Measurements from ENCODE around the gene RUSC2. TPM values are rescaled to one million over a fixed set of nuclear protein-coding genes. Genes with fewer than 3 reads are reported as not detected.
"Not testable (repeated sequence)": the region's sequence is repeated elsewhere in the genome, so short reads cannot be mapped to it uniquely, and the experiment has no call there.

RUSC2 gene
- total and polyA plus RNA-seq, 2 donors (not counting 1 experiment from before 2014, with no cell fraction given) = 0.27 to 0.76 TPM

DNA sequence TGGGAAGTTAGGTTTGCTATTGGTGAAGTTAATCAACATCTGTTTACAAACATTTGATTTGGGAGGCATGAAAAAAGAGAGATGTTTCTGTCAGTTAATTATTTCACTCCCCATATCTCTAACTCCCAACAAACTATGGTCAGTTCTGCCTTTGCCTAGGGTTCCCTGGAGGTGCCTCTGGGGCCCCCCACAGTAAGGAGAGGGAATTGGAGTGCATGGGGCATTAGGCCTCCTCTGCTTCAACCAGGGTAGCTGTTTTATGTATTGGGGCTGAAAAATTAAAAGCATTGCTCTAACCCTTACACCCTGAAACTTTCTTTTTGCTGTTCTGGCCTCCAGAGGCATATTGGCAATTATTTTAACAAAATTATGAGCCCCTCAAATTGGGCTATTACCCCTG is 32.3 kb downstream of the RUSC2 start:
- H3K4me1 Mint-ChIP-seq = peaks cover 13% of the 10 kb centered on the region
- no peak for ATAC-seq (ENCODE audit: low read depth)

DNA sequence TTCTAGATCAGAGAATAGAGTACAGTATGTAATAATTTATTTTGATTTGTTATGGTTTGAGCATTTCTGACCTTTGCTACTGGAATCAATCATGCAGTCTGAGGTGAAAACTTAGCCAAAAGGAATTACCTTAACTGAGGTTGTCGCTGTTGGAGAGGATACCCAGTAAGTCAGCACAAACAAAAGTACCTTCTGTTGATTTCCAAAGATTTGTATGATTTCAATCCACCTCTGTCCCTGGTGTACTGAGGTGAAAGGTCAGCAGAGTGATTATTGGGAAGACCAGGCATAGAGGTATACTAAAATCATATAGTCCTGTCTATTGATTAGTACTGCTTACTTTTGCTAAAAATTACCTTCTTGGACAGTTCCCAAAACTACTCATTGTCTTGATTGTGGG is 32.8 kb downstream of the RUSC2 start:
- Histone ChIP-seq H3K4me3 (ENCODE audit: control extremely low read depth in 1 of 5, extremely low read depth in 1 of 5, insufficient read depth in 1 of 5, low read depth in 2 of 5, low read length in 4 of 5) (no peak overlapping the region), H3K27ac (ENCODE audit: low read length in 2 of 2) (no peak overlapping the region), H3K4me1 (ENCODE audit: control insufficient read depth in 2 of 2, insufficient read depth in 2 of 2, low read length in 2 of 2) (peaks cover 8 to 14% of the 10 kb centered on the region in 2 donors), H3K9ac (ENCODE audit: low read length) (no peak overlapping the region), H3K36me3 (replicated peaks in 1 of 2; ENCODE audit: control extremely low read depth in 1 of 2, control insufficient read depth in 1 of 2, extremely low read depth in 1 of 2, insufficient read depth in 2 of 2, low read length in 1 of 2) (no peaks in the 10 kb centered on the region), H3K27me3 (replicated peaks in 1 of 4; ENCODE audit: control extremely low read depth in 1 of 4, control insufficient read depth in 3 of 4, insufficient read depth in 4 of 4, low read length in 3 of 4) (no peaks in the 10 kb centered on the region), H3K4me2 (replicated peaks; ENCODE audit: low read depth, low read length, poor library complexity, severe bottlenecking) (no peak overlapping the region), H2AFZ (ENCODE audit: insufficient read depth, low read depth, low read length, poor library complexity, severe bottlenecking) (no peak overlapping the region), H4K20me1 (ENCODE audit: control insufficient read depth, insufficient read depth, low read length, poor library complexity, severe bottlenecking) (no peaks in the 10 kb centered on the region), H3K79me2 (ENCODE audit: control insufficient read depth, insufficient read depth, low read length) (no peaks in the 10 kb centered on the region), H3K9me3 (ENCODE audit: control extremely low read depth in 1 of 3, control insufficient read depth in 2 of 3, insufficient read depth in 1 of 3, low read length in 2 of 3) (no peaks in the 10 kb centered on the region)
- no CpG with 5 or more reads among the region's 1 CpG for WGBS (ENCODE audit: insufficient coverage)
- intact Hi-C loops (cut with micrococcal nuclease) = no loop called here
- no peak for TF ChIP-seq EZH2 (IDR thresholded peaks at IDR 0.05; ENCODE audit: borderline replicate concordance, insufficient read depth, low read depth, low read length, poor library complexity, severe bottlenecking)
- TF ChIP-seq, protein P1, sequence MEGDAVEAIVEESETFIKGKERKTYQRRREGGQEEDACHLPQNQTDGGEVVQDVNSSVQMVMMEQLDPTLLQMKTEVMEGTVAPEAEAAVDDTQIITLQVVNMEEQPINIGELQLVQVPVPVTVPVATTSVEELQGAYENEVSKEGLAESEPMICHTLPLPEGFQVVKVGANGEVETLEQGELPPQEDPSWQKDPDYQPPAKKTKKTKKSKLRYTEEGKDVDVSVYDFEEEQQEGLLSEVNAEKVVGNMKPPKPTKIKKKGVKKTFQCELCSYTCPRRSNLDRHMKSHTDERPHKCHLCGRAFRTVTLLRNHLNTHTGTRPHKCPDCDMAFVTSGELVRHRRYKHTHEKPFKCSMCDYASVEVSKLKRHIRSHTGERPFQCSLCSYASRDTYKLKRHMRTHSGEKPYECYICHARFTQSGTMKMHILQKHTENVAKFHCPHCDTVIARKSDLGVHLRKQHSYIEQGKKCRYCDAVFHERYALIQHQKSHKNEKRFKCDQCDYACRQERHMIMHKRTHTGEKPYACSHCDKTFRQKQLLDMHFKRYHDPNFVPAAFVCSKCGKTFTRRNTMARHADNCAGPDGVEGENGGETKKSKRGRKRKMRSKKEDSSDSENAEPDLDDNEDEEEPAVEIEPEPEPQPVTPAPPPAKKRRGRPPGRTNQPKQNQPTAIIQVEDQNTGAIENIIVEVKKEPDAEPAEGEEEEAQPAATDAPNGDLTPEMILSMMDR (IDR thresholded peaks at IDR 0.05) = no peak
- CTCF ChIA-PET = interaction anchor here (1.1 kb wide), 1 partner anchor 624 kb away, joined by 3 read pairs; no protein-coding TSS in a partner anchor
- Mint-ChIP-seq H3K27ac (no peak overlapping the region), H3K4me3 (no peak overlapping the region), H3K4me1 (peaks cover 13% of the 10 kb centered on the region), H3K9me3 (ENCODE audit: insufficient read depth) (no peaks in the 10 kb centered on the region), H3K27me3 (no peaks in the 10 kb centered on the region)
- DNase-seq (no peak), ATAC-seq (ENCODE audit: low read depth) (no peak)
- POLR2A ChIA-PET = no interaction called here

More for the DNA sequence above, 32.3 kb downstream of the RUSC2 start:
- POLR2A ChIA-PET = no interaction called here
- H3K27ac ChIP-seq (ENCODE audit: low read length in 2 of 2) = no peak overlapping the region
- no peak for DNase-seq
- H3K9me3 Mint-ChIP-seq (ENCODE audit: insufficient read depth) = no peaks in the 10 kb centered on the region
- no peak overlapping the region for H3K9ac ChIP-seq (ENCODE audit: low read length)
- no peak overlapping the region for H3K27ac Mint-ChIP-seq
- CTCF ChIA-PET = interaction anchor here (1.1 to 1.3 kb wide), 2 partner anchors 81 to 624 kb away, joined by 3 read pairs; no protein-coding TSS in a partner anchor
- H2AFZ ChIP-seq (ENCODE audit: insufficient read depth, low read depth, low read length, poor library complexity, severe bottlenecking) = no peak overlapping the region
- no peaks in the 10 kb centered on the region for H4K20me1 ChIP-seq (ENCODE audit: control insufficient read depth, insufficient read depth, low read length, poor library complexity, severe bottlenecking)
- TF ChIP-seq, protein P1 (IDR thresholded peaks at IDR 0.05) = no peak
- TF ChIP-seq EZH2 (IDR thresholded peaks at IDR 0.05; ENCODE audit: borderline replicate concordance, insufficient read depth, low read depth, low read length, poor library complexity, severe bottlenecking) = no peak
- H3K4me1 ChIP-seq (ENCODE audit: control insufficient read depth in 2 of 2, insufficient read depth in 2 of 2, low read length in 2 of 2) = peaks cover 6 to 11% of the 10 kb centered on the region in 2 donors
- H3K4me2 ChIP-seq (replicated peaks; ENCODE audit: low read depth, low read length, poor library complexity, severe bottlenecking) = no peak overlapping the region
- H3K79me2 ChIP-seq (ENCODE audit: control insufficient read depth, insufficient read depth, low read length) = no peaks in the 10 kb centered on the region
- intact Hi-C loops (cut with micrococcal nuclease) = no loop called here
- H3K4me3 Mint-ChIP-seq = no peak overlapping the region
- H3K27me3 ChIP-seq (replicated peaks in 1 of 4; ENCODE audit: control extremely low read depth in 1 of 4, control insufficient read depth in 3 of 4, insufficient read depth in 4 of 4, low read length in 3 of 4) = no peaks in the 10 kb centered on the region
- H3K27me3 Mint-ChIP-seq = no peaks in the 10 kb centered on the region
- H3K36me3 ChIP-seq (replicated peaks in 1 of 2; ENCODE audit: control extremely low read depth in 1 of 2, control insufficient read depth in 1 of 2, extremely low read depth in 1 of 2, insufficient read depth in 2 of 2, low read length in 1 of 2) = no peaks in the 10 kb centered on the region
- H3K4me3 ChIP-seq (ENCODE audit: control extremely low read depth in 1 of 5, extremely low read depth in 1 of 5, insufficient read depth in 1 of 5, low read depth in 2 of 5, low read length in 4 of 5) = no peak overlapping the region
- no peaks in the 10 kb centered on the region for H3K9me3 ChIP-seq (ENCODE audit: control extremely low read depth in 1 of 3, control insufficient read depth in 2 of 3, insufficient read depth in 1 of 3, low read length in 2 of 3)

DNA sequence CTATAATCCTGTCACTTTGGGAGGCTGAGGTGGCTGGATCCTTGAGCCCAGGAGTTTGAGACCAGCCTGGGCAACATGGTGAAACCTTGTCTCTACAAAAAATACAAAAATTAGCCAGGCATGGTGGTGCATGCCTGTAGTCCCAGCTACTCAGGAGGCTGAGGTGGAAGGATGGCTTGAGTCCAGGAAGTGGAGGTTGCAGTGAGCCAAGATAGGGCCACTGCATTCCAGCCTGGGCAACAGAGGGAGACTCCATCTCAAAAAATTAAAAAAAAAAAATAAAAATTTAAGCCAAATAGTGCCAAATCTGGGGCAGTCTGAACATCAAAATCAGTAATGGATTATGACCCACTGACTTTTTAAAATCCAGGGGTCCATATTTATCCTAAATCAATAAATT is 33.6 kb downstream of the RUSC2 start:
- H3K4me3 ChIP-seq (ENCODE audit: control extremely low read depth in 1 of 5, extremely low read depth in 1 of 5, insufficient read depth in 1 of 5, low read depth in 2 of 5, low read length in 4 of 5); H3K9me3 Mint-ChIP-seq (ENCODE audit: insufficient read depth); H3K36me3 ChIP-seq (replicated peaks in 1 of 2; ENCODE audit: control extremely low read depth in 1 of 2, control insufficient read depth in 1 of 2, extremely low read depth in 1 of 2, insufficient read depth in 2 of 2, low read length in 1 of 2); H3K27me3 Mint-ChIP-seq; H3K9ac ChIP-seq (ENCODE audit: low read length); H2AFZ ChIP-seq (ENCODE audit: insufficient read depth, low read depth, low read length, poor library complexity, severe bottlenecking); DNase-seq; H4K20me1 ChIP-seq (ENCODE audit: control insufficient read depth, insufficient read depth, low read length, poor library complexity, severe bottlenecking); H3K79me2 ChIP-seq (ENCODE audit: control insufficient read depth, insufficient read depth, low read length); H3K27ac Mint-ChIP-seq; H3K4me2 ChIP-seq (replicated peaks; ENCODE audit: low read depth, low read length, poor library complexity, severe bottlenecking); H3K27ac ChIP-seq (ENCODE audit: low read length in 2 of 2); H3K4me3 Mint-ChIP-seq; H3K27me3 ChIP-seq (replicated peaks in 1 of 4; ENCODE audit: control extremely low read depth in 1 of 4, control insufficient read depth in 3 of 4, insufficient read depth in 4 of 4, low read length in 3 of 4); H3K9me3 ChIP-seq (ENCODE audit: control extremely low read depth in 1 of 3, control insufficient read depth in 2 of 3, insufficient read depth in 1 of 3, low read length in 2 of 3); POLR2A ChIA-PET; intact Hi-C loops (cut with micrococcal nuclease); ATAC-seq (ENCODE audit: low read depth): not testable (repeated sequence)
- CTCF ChIA-PET = interaction anchor here (1.1 kb wide), 1 partner anchor 625 kb away, joined by 3 read pairs; no protein-coding TSS in a partner anchor
- H3K4me1 Mint-ChIP-seq = peaks cover 15% of the 10 kb centered on the region
- H3K4me1 ChIP-seq (ENCODE audit: control insufficient read depth in 2 of 2, insufficient read depth in 2 of 2, low read length in 2 of 2) = peaks cover 8 to 14% of the 10 kb centered on the region in 2 donors

Data from B cell (primary cell).